Jurkat, Clone E6-1 (cell line): ENCODE measurements around the gene SLC2A11.
"Not testable (repeated sequence)": the region's sequence is repeated elsewhere in the genome, so short reads cannot be mapped to it uniquely, and the experiment has no call there.

Source experiments
- DNase-seq: peaks from one replicate; pipeline ENCODE4 v3.0.0-alpha.2; 2011; ENCODE audit warnings: low read depth, low spot score
- H3K4me3 ChIP-seq: 2 replicates; pipeline ENCODE4 v1.5.1; 2011; ENCODE audit warnings: mild to moderate bottlenecking, low read length, control low read depth, moderate library complexity

The SLC2A11 gene

GRCh38 chr22:23898006-23898974 is 40.6 kb downstream of the SLC2A11 start:
- no peak overlapping the region for H3K4me3 ChIP-seq
- DNase-seq = no peak

GRCh38 chr22:23899042-23899745 is 41.5 kb downstream of the SLC2A11 start:
- no peak overlapping the region for H3K4me3 ChIP-seq
- DNase-seq = no peak

GRCh38 chr22:23900227-23900626 is 42.6 kb downstream of the SLC2A11 start:
- not testable (repeated sequence) for H3K4me3 ChIP-seq, DNase-seq

- no peak overlapping the region for H3K4me3 ChIP-seq
- no peak for DNase-seq
Measured at GRCh38 chr22:23901600-23901999, 43.9 kb downstream of the SLC2A11 start.

- no peak overlapping the region for H3K4me3 ChIP-seq
- no peak for DNase-seq
Measured at GRCh38 chr22:23903328-23903971, 45.8 kb downstream of the SLC2A11 start.

- DNase-seq = no peak
- H3K4me3 ChIP-seq = no peak overlapping the region
Measured at GRCh38 chr22:23904573-23905254, 47.0 kb downstream of the SLC2A11 start.

- no peak overlapping the region for H3K4me3 ChIP-seq
- no peak for DNase-seq
Measured at GRCh38 chr22:23906641-23907040, 49.0 kb downstream of the SLC2A11 start.

GRCh38 chr22:23907423-23907822 is 49.7 kb downstream of the SLC2A11 start:
- not testable (repeated sequence) for H3K4me3 ChIP-seq, DNase-seq

- DNase-seq = no peak
- H3K4me3 ChIP-seq = no peak overlapping the region
Measured at GRCh38 chr22:23908587-23909205, 51.0 kb downstream of the SLC2A11 start.

GRCh38 chr22:23909296-23909898 is 51.7 kb downstream of the SLC2A11 start:
- DNase-seq = no peak
- no peak overlapping the region for H3K4me3 ChIP-seq

- no peak for DNase-seq
- H3K4me3 ChIP-seq = no peak overlapping the region
Measured at GRCh38 chr22:23910496-23911190, 53.0 kb downstream of the SLC2A11 start.

- no peak for DNase-seq
- H3K4me3 ChIP-seq = no peak overlapping the region
Measured at GRCh38 chr22:23911318-23911980, 53.8 kb downstream of the SLC2A11 start.

- DNase-seq = no peak
- H3K4me3 ChIP-seq = no peak overlapping the region
Measured at GRCh38 chr22:23912293-23912903, 54.7 kb downstream of the SLC2A11 start.

GRCh38 chr22:23913306-23913660 is 55.6 kb downstream of the SLC2A11 start:
- peak overlapping the region; percentile 84 for H3K4me3 ChIP-seq
- no peak for DNase-seq

GRCh38 chr22:23913661-23914353 is 56.1 kb downstream of the SLC2A11 start:
- peak; percentile 98 for DNase-seq
- peak overlapping the region; percentile 84 for H3K4me3 ChIP-seq

- no peak for DNase-seq
- no peak overlapping the region for H3K4me3 ChIP-seq
Measured at GRCh38 chr22:23915290-23915689, 57.6 kb downstream of the SLC2A11 start.

GRCh38 chr22:23920267-23920611 is 62.6 kb downstream of the SLC2A11 start:
- DNase-seq, H3K4me3 ChIP-seq: not testable (repeated sequence)
